PC-9 (cell line): ENCODE measurements around the gene C15orf40.

ENCODE experiments used
- EZH2 ChIP-seq: fragments of 200-600 bp; sonication (generic); IDR thresholded peaks from 2 replicates; pipeline ENCODE4 v1.8.0; 2017; ENCODE audit warnings: antibody characterized with exemption, low read depth
- TF ChIP-seq, protein P1 (sequence below): fragments of 200-600 bp; sonication (generic); conservative IDR thresholded peaks from 2 replicates; pipeline ENCODE4 v1.6.1; 2017; ENCODE audit warnings: mixed run types, antibody characterized with exemption, mild to moderate bottlenecking, moderate library complexity

GRCh38 chr15:83011271-83012075 is at the start of gene C15orf40:
- TF ChIP-seq, protein P1, sequence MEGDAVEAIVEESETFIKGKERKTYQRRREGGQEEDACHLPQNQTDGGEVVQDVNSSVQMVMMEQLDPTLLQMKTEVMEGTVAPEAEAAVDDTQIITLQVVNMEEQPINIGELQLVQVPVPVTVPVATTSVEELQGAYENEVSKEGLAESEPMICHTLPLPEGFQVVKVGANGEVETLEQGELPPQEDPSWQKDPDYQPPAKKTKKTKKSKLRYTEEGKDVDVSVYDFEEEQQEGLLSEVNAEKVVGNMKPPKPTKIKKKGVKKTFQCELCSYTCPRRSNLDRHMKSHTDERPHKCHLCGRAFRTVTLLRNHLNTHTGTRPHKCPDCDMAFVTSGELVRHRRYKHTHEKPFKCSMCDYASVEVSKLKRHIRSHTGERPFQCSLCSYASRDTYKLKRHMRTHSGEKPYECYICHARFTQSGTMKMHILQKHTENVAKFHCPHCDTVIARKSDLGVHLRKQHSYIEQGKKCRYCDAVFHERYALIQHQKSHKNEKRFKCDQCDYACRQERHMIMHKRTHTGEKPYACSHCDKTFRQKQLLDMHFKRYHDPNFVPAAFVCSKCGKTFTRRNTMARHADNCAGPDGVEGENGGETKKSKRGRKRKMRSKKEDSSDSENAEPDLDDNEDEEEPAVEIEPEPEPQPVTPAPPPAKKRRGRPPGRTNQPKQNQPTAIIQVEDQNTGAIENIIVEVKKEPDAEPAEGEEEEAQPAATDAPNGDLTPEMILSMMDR = 0 out of 2 replicates have a peak, but pooled peaks have one; percentile 33
- no peak for TF ChIP-seq EZH2
